SK-N-SH (cell line): Measurements from ENCODE around the gene GCLC. TPM values are rescaled to one million over a fixed set of nuclear protein-coding genes. Genes with fewer than 3 reads are reported as not detected.

Experiments used
- CTCF ChIA-PET: fragments of 300-600, 350-600 bp; formaldehyde crosslinking; extraction: SDS; loops from one replicate; lab custom pipeline; 2021; lab: Yijun Ruan, JAX
- POLR2A ChIA-PET: fragments of 350-600 bp; sonication (Branson Sonifier 250); formaldehyde crosslinking; extraction: SDS; loops from one replicate; lab custom pipeline; 2020; ENCODE audit warnings: antibody characterized with exemption, inconsistent platforms; lab: Yijun Ruan, JAX
- DNase-seq: peaks from one replicate; pipeline ENCODE4 v3.0.0; 2012
- H2AFZ ChIP-seq: fragments of 200-600 bp; sonication (generic); 2 replicates; pipeline ENCODE4 v1.8.1; 2016; ENCODE audit warnings: antibody characterized with exemption, mild to moderate bottlenecking, low read depth
- H3F3A ChIP-seq: fragments of 200-600 bp; sonication (generic); replicated peaks from 2 replicates; pipeline ENCODE3; 2016; ENCODE audit warnings: antibody characterized with exemption, mild to moderate bottlenecking; ENCODE audit not compliant: insufficient read depth
- H3K27ac ChIP-seq, 2 experiments: fragments of 200-500 bp in 1 of 2; fragments of 200-600 bp in 1 of 2; sonication (Bioruptor generic) in 1 of 2; sonication (generic), shearing (Covaris generic) in 1 of 2; 2 replicates each; pipeline versions ENCODE4 v1.5.1 to v1.6.1; 2014 to 2016; ENCODE audit warnings: low read depth in 2 of 2, inconsistent platforms in 1 of 2, low read length in 1 of 2, mild to moderate bottlenecking in 1 of 2, mixed read lengths in 1 of 2
- H3K27me3 ChIP-seq: fragments of 200-600 bp; sonication (generic), shearing (Covaris generic); 2 replicates; pipeline ENCODE4 v1.6.1; 2016; ENCODE audit warnings: mixed run types; ENCODE audit not compliant: insufficient read depth
- H3K36me3 ChIP-seq, 2 experiments: fragments of 200-500 bp in 1 of 2; fragments of 200-600 bp in 1 of 2; sonication (Bioruptor generic) in 1 of 2; sonication (generic) in 1 of 2; replicated peaks in 1 of 2; 2 replicates each; pipeline versions ENCODE3 to v1.5.1; 2014 to 2016; ENCODE audit warnings: low read length in 1 of 2, mild to moderate bottlenecking in 1 of 2; ENCODE audit not compliant: insufficient read depth in 2 of 2, control insufficient read depth in 1 of 2
- H3K4me1 ChIP-seq, 2 experiments: fragments of 200-500 bp in 1 of 2; fragments of 200-600 bp in 1 of 2; sonication (Bioruptor generic) in 1 of 2; sonication (generic), shearing (Covaris generic) in 1 of 2; 2 replicates each; pipeline versions ENCODE4 v1.5.1 to v1.6.1; 2014 to 2016; ENCODE audit warnings: low read depth in 1 of 2, low read length in 1 of 2, mixed run types in 1 of 2; ENCODE audit not compliant: insufficient read depth in 2 of 2, control insufficient read depth in 1 of 2
- H3K4me2 ChIP-seq: fragments of 200-600 bp; sonication (generic), shearing (Covaris generic); 2 replicates; pipeline ENCODE4 v1.6.1; 2017; ENCODE audit warnings: mixed run types
- H3K4me3 ChIP-seq, 2 experiments: fragments of 200-500 bp in 1 of 2; fragments of 200-600 bp in 1 of 2; sonication (Bioruptor generic) in 1 of 2; sonication (generic), shearing (Covaris generic) in 1 of 2; 2 replicates each; pipeline versions ENCODE4 v1.5.1 to v1.8.1; 2014 to 2016; ENCODE audit warnings: low read depth in 2 of 2, inconsistent platforms in 1 of 2, low read length in 1 of 2, mild to moderate bottlenecking in 1 of 2, mixed read lengths in 1 of 2, moderate library complexity in 1 of 2
- H3K79me2 ChIP-seq: fragments of 200-600 bp; sonication (generic); 2 replicates; pipeline ENCODE4 v1.8.1; 2017; ENCODE audit warnings: mild to moderate bottlenecking; ENCODE audit not compliant: insufficient read depth
- H3K9ac ChIP-seq: fragments of 200-600 bp; sonication (generic); 2 replicates; pipeline ENCODE4 v1.6.1; 2017; ENCODE audit warnings: mixed run types
- H3K9me2 ChIP-seq: fragments of 200-600 bp; sonication (generic); 2 replicates; pipeline ENCODE4 v1.6.1; 2017; ENCODE audit warnings: mixed run types
- H3K9me3 ChIP-seq: fragments of 200-600 bp; sonication (generic); 2 replicates; pipeline ENCODE4 v1.6.1; 2017; ENCODE audit warnings: mixed run types, mild to moderate bottlenecking, moderate library complexity
- H4K20me1 ChIP-seq: fragments of 200-600 bp; sonication (generic); 2 replicates; pipeline ENCODE4 v1.6.1; 2017; ENCODE audit warnings: mild to moderate bottlenecking, mixed run types; ENCODE audit not compliant: insufficient read depth
- FOSL2 ChIP-seq: IDR thresholded peaks from 2 replicates; pipeline ENCODE4 v1.4.0; 2012; ENCODE audit warnings: low read depth, mild to moderate bottlenecking, moderate library complexity, borderline replicate concordance
- NRF1 ChIP-seq: IDR thresholded peaks from 2 replicates; pipeline ENCODE4 v1.6.1; 2012; ENCODE audit warnings: low read depth, mild to moderate bottlenecking, low read length
- RAD21 ChIP-seq: IDR thresholded peaks from 2 replicates; pipeline ENCODE4 v1.6.1; 2012; ENCODE audit warnings: mild to moderate bottlenecking, low read length
- SIN3A ChIP-seq: IDR thresholded peaks from 2 replicates; pipeline ENCODE4 v1.6.1; 2012; ENCODE audit warnings: low read depth, mild to moderate bottlenecking, low read length, moderate library complexity, borderline replicate concordance
- YY1 ChIP-seq: IDR thresholded peaks from 2 replicates; pipeline ENCODE4 v1.4.0; 2012; ENCODE audit warnings: low read depth, mild to moderate bottlenecking
- WGBS: methylation state at CpG from one replicate; pipeline ENCODE4 v1.1.6; 2017; ENCODE audit warnings: low lambda C conversion rate; 5-methylcytosine and 5-hydroxymethylcytosine counted together
- polyA plus RNA-seq, 3 experiments: library from polyadenylated mRNA; depleted of rRNA; stranded (reverse); fragments of >200 nt; gene quantifications; 2 replicates each; pipeline ENCODE4 v1.2.3, GENCODE V29; 2012
- TF ChIP-seq, protein P1 (sequence below): fragments of 200-600 bp; sonication (generic); IDR thresholded peaks from 2 replicates; pipeline ENCODE4 v1.6.1; 2017; ENCODE audit warnings: antibody characterized with exemption, mild to moderate bottlenecking, moderate library complexity
- TF ChIP-seq, protein P2 (sequence below): IDR thresholded peaks from 2 replicates; pipeline ENCODE4 v1.4.0; 2012; ENCODE audit warnings: low read depth, borderline replicate concordance
- TF ChIP-seq, protein P3 (sequence below): IDR thresholded peaks from 2 replicates; pipeline ENCODE4 v1.4.0; 2012; ENCODE audit warnings: low read depth, borderline replicate concordance

The GCLC gene
- polyA plus RNA-seq, 1 of the 3 experiments (the other 2 are of a cell fraction): 7.5 TPM

DNA sequence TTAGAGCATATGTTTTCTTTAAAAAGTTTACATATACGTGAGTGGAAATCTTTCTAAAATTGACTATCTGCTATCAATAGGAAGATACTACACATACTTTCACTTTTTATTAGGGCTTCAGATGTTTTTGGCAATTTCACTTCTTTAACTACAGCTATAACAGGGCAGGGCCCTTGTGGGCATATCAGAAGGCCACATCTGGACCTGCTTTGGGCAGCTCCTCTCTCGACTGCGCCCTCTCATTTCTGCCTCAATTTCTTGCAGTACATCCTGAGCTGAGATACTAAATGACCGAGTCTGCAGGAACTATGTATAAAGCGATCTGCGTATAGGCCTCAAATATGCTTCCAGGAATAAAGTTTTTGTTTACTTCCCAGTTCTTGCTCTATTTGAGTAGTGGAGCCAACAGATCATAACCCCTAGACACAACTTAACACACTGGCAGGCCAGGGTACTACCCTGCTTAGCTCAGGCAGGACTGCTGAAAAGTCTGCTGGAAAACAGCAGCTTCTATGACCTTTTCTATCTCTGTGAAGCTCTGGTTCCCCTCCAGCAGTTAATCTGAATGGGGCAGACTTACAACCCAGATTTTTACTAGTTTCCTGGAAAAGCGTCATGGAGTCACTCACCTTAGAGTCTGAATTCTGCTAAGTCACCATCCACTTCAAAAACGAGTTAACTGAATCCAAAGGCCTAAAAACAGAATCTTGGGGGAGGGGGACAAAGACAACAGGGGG, 12.7 kb downstream of the GCLC start (continued):
- TF ChIP-seq, protein P1, sequence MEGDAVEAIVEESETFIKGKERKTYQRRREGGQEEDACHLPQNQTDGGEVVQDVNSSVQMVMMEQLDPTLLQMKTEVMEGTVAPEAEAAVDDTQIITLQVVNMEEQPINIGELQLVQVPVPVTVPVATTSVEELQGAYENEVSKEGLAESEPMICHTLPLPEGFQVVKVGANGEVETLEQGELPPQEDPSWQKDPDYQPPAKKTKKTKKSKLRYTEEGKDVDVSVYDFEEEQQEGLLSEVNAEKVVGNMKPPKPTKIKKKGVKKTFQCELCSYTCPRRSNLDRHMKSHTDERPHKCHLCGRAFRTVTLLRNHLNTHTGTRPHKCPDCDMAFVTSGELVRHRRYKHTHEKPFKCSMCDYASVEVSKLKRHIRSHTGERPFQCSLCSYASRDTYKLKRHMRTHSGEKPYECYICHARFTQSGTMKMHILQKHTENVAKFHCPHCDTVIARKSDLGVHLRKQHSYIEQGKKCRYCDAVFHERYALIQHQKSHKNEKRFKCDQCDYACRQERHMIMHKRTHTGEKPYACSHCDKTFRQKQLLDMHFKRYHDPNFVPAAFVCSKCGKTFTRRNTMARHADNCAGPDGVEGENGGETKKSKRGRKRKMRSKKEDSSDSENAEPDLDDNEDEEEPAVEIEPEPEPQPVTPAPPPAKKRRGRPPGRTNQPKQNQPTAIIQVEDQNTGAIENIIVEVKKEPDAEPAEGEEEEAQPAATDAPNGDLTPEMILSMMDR: no peak

- CTCF ChIA-PET: interaction anchor here (1.0 kb wide), 1 partner anchor 14 kb away, joined by 7 read pairs; the partner anchor contains the start of gene GCLC
- H3K4me2 ChIP-seq: no peak overlapping the region
These were observed 14.0 kb downstream of the GCLC start for GRCh38 chr6:53530780-53531386.

DNA sequence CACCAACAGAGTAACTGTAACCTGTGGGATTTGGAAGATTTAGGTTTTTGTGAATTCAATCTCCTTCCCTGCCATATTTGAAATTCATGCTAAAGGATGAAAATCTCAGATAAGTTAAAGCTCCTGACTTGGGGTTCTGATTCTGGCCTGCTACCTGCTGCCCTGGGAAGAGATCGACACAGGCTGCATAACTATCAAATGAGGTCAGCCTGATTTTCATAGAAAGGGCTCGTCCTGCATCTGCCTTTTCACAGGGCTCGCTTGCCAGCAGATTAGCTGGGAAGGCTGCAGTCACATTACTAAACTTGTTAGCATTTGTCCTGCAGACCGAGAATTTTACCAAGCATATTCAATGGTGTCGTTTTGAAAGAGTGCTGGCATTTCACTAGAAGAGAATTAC, 14.6 kb downstream of the GCLC start:
- POLR2A ChIA-PET: no interaction called here
- CTCF ChIA-PET: interaction anchor here (1.0 kb wide), 1 partner anchor 14 kb away, joined by 7 read pairs; the partner anchor contains the start of gene GCLC
- Histone ChIP-seq H3F3A (no peaks in the 10 kb centered on the region), H3K9ac (no peak overlapping the region), H4K20me1 (no peaks in the 10 kb centered on the region), H3K79me2 (no peaks in the 10 kb centered on the region), H3K4me2 (no peak overlapping the region), H3K36me3 (no peaks in the 10 kb centered on the region), H3K4me3 (no peak overlapping the region), H3K27me3 (no peaks in the 10 kb centered on the region), H3K9me3 (no peaks in the 10 kb centered on the region), H3K9me2 (no peaks in the 10 kb centered on the region), H3K4me1 (peaks cover 0 to 7% of the 10 kb centered on the region in 2 experiments; a peak in 1 of 4 replicates), H2AFZ (no peak overlapping the region), H3K27ac (no peak overlapping the region)
- no peak for DNase-seq
- WGBS: 68% methylated on average over 5 of the region's 5 CpGs
- TF ChIP-seq, protein P2, sequence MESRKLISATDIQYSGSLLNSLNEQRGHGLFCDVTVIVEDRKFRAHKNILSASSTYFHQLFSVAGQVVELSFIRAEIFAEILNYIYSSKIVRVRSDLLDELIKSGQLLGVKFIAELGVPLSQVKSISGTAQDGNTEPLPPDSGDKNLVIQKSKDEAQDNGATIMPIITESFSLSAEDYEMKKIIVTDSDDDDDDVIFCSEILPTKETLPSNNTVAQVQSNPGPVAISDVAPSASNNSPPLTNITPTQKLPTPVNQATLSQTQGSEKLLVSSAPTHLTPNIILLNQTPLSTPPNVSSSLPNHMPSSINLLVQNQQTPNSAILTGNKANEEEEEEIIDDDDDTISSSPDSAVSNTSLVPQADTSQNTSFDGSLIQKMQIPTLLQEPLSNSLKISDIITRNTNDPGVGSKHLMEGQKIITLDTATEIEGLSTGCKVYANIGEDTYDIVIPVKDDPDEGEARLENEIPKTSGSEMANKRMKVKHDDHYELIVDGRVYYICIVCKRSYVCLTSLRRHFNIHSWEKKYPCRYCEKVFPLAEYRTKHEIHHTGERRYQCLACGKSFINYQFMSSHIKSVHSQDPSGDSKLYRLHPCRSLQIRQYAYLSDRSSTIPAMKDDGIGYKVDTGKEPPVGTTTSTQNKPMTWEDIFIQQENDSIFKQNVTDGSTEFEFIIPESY: no peak
- TF ChIP-seq, protein P3, sequence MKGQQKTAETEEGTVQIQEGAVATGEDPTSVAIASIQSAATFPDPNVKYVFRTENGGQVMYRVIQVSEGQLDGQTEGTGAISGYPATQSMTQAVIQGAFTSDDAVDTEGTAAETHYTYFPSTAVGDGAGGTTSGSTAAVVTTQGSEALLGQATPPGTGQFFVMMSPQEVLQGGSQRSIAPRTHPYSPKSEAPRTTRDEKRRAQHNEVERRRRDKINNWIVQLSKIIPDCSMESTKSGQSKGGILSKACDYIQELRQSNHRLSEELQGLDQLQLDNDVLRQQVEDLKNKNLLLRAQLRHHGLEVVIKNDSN: no peak
- TF ChIP-seq FOSL2 (no peak), RAD21 (no peak)

More at GRCh38 chr6:53530780-53531386, 14.0 kb downstream of the GCLC start:
- H3K4me1 ChIP-seq: peaks cover 0 to 7% of the 10 kb centered on the region in 2 experiments; a peak in 1 of 4 replicates
- TF ChIP-seq NRF1 (no peak), YY1 (no peak), SIN3A (no peak)
- H3K27me3 ChIP-seq: no peaks in the 10 kb centered on the region
- no peaks in the 10 kb centered on the region for H3K36me3 ChIP-seq
- H4K20me1 ChIP-seq: no peaks in the 10 kb centered on the region
- no peak overlapping the region for H2AFZ ChIP-seq
- no peaks in the 10 kb centered on the region for H3F3A ChIP-seq
- POLR2A ChIA-PET: no interaction called here
- 94% methylated on average over 6 of the region's 6 CpGs for WGBS
- H3K27ac ChIP-seq: no peak overlapping the region
- H3K4me3 ChIP-seq: no peak overlapping the region
- H3K9me2 ChIP-seq: no peaks in the 10 kb centered on the region
- H3K79me2 ChIP-seq: no peaks in the 10 kb centered on the region
- no peak for DNase-seq
- H3K9me3 ChIP-seq: no peaks in the 10 kb centered on the region
- H3K9ac ChIP-seq: no peak overlapping the region
